NCI-H2171 (cell line): ENCODE measurements around the gene C5orf34.
"Not testable (repeated sequence)": the region's sequence is repeated elsewhere in the genome, so short reads cannot be mapped to it uniquely, and the experiment has no call there.

Source experiments
- DNase-seq: peaks from one replicate; lab custom pipeline; 2025; lab: John Stamatoyannopoulos, UW

The C5orf34 gene

DNA sequence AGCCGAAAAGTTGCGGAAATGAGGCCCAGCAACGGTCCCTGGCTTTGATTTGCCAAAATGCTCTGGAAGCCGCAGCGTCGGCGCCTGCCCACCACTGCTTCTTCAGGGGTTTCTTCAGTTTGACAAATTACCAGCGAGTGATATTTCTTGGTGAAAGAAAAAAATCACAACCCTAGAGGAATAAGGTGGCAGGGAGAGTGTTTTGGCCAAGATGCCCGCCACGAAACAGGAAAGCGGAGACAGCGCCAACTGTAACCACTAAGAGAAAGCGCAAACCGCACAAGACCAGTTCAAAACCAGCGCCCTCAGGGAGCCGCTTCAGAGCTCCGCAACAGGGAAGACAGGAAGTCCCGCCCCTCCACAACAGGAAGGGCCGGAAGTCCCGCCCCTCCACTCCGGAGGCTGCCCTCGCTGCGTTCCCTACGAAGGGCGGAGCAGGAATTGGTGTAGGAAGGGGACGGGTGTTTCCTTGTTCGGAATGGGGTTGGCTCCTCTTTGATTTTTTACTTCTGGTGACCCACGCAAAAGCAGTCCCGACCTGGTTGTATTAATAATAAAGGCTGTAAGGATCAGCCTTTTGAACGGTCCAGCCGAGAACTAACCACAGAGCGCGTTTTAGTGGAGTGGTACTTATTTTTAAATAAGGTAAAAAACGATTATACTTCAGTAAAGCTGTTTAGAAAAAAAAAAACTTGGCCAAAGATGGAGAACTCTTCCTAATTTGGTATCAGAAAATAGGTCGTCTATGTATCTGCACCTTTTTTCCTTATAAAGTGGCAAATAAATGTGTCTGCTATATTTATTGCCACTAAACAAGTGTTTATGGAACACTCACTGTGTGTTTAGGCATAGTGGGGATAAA is at the start of gene C5orf34:
C5orf34 (minus strand) TSS at position 333 of the 862 bp plus-strand sequence. CDS start 5,809 bp downstream, outside the sequence.
- peak; percentile 99 for DNase-seq

DNA sequence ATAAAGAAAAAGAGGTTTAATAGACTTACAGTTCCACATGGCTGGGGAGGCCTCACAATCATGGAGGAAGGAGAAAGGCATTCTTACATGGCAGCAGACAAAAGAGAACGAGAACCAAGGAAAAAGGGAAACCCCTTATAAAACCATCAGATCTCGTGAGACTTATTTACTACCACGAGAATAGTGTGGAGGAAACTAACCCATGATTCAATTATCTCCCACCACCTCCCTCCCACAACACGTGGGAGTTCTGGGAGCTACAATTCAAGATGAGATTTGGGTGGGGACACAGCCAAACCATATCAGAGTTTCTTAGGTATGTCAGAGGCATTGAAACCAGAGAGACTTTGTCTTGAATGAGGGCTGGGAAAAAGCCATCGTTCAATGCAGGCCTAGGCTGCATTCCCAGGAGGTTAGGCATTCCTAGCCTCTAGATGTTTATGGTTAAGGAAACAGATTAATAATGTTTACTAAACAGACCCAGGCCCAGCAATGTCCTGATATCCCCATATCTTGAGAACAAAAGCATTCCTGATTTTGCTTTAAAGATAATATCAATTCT is 49.4 kb upstream of the C5orf34 start:
- no peak for DNase-seq

- no peak for DNase-seq
Observed at GRCh38 chr5:43563321-43563720, 48.4 kb upstream of the C5orf34 start.

DNA sequence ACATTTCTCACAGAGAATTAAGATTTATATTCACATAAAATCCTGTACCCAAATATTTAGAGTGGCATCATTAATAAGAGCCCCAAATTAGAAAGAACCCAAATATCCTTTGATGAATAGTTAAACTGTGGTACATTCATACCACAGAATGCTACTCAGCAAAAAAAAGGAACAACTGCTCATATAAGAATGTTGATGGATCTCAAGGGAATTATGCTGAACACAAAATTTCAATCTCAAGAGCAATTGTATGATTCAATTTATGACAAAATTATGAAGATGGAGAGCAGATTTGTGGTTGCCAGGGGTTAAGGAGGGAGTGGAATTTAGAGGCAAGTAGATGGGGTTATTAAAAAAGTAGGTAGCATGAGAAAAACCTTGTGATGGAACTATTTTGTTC is 46.4 kb upstream of the C5orf34 start:
- DNase-seq, result no peak

GRCh38 chr5:43560128-43560527 is 45.2 kb upstream of the C5orf34 start:
- DNase-seq, result peak; percentile 2

- DNase-seq, result peak; percentile 79
Observed at GRCh38 chr5:43556857-43557542, 42.1 kb upstream of the C5orf34 start, which contains the start of gene PAIP1. TSS of gene PAIP1 (minus strand) at chr5:43557077. CDS start at chr5:43556846, 231 bp downstream.

- peak; percentile 79 for DNase-seq
Observed at GRCh38 chr5:43556607-43556856, 41.6 kb upstream of the C5orf34 start.

DNA sequence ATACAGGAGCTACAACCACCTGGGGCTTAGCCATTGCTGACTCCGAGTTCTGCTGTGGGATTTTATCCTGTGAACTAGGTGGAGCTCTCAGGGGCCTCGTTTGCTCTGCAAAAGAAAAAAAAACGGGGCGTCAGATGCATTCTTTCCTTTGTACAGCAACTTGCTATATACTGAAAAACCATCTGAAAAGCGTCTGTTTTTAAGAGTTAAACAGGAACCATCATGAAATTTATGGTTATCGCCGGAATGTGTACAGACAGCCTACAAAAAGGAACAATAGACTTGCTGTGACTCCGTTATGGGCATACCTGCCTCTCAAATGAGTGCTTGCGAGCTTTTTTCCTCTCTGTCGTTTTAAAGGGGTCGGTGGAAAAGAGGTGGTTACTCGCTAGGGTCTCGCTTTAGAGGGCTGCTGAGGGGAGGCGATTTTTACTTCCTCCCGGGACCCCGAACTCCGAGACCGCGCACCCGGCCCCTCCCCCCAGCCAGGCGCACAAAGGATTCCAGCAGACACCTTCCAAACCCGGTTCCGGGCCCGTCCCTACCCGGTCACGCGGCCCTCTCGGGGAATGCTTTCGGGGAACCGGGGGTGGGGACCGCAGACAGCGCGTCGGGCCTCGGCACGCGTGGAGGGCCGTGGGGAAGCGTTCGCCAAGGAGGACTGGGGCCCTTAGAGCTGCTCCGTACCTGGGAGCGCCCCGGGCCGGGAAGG is 41.1 kb upstream of the C5orf34 start:
- peak; percentile 49 for DNase-seq

DNA sequence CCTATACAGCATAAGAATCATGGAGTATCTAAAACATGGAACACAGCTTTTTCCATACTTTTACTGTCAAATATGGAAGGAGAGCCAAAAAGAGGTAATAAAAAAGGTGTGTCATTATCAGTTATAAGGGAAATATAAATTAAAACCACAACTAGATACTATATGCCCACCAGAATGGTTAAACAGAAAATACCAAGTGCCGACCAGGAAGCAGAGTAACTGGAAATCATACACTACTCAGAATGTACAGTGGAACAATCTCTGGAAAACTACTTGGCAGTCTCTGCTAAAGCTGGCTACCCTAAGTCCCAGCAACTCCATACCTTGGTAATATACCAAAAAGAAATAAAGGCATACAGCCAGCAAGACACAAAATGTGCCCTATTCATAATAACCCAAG is 39.5 kb upstream of the C5orf34 start:
- DNase-seq, result no peak

- no peak for DNase-seq
Observed at GRCh38 chr5:43553381-43553780, 38.4 kb upstream of the C5orf34 start.

- DNase-seq, result no peak
Observed at GRCh38 chr5:43551731-43552130, 36.8 kb upstream of the C5orf34 start.

DNA sequence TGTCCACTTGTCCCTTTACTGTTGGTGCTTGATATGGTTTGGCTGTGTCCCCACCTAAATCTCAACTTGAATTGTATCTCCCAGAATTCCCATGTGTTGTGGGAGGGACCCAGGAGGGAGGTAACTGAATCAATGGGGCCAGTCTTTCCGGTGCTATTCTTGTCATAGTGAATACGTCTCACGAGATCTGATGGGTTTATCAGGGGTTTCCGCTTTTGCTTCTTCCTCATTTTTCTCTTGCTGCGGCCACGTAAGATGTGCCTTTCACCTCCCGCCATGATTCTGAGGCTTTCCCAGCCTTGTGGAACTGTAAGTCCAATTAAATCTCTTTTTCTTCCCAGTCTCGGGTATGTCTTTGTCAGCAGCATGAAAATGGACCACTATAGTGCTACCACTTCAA is 34.3 kb upstream of the C5orf34 start:
- DNase-seq, result not testable (repeated sequence)

GRCh38 chr5:43548358-43548757 is 33.4 kb upstream of the C5orf34 start:
- no peak for DNase-seq

GRCh38 chr5:43547532-43547931 is 32.6 kb upstream of the C5orf34 start:
- no peak for DNase-seq

GRCh38 chr5:43543434-43543833 is 28.5 kb upstream of the C5orf34 start:
- DNase-seq, result no peak

DNA sequence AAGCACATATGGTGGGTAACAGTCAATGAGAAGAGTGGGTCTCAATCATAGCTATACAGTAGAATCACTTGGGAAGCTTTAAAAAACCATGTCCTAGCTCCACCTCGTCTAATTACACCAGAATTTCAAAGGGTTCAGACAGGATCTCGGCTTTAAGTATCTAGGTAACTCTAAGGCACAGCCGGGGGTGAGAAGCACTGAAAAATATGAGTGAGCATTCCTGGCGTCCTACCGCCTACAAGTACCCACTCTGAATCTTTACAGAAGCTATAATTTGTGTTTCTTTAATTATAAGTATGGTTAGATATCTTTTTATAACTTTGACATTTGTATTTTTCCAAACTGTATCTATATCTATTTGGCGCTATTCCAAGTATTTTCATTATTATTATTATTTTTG is 25.8 kb upstream of the C5orf34 start:
- DNase-seq, result no peak

GRCh38 chr5:43536972-43537371 is 22.0 kb upstream of the C5orf34 start:
- no peak for DNase-seq

- DNase-seq, result no peak
Observed at GRCh38 chr5:43533646-43534045, 18.7 kb upstream of the C5orf34 start.

- no peak for DNase-seq
Observed at GRCh38 chr5:43530648-43531047, 15.7 kb upstream of the C5orf34 start.

DNA sequence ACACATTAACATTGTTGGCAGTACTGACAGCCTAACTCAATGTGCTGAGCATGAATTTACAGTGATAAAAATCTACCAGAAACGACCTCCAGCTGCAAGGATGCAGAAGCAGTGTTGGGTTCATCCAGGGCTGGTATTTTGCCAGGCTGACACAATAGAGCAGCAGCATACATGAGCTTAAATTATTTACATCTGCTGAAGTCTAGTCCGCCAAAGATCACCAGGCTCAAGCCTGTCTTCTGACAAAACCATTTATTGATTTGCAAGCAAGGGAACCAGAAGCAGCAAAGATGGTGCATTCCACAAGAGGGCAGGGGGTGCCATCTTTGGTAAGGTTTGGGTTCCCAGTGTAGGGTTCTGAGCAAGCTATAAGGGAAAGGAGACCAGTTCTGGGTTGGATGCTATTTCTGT is 8.7 kb upstream of the C5orf34 start:
- DNase-seq, result no peak

DNA sequence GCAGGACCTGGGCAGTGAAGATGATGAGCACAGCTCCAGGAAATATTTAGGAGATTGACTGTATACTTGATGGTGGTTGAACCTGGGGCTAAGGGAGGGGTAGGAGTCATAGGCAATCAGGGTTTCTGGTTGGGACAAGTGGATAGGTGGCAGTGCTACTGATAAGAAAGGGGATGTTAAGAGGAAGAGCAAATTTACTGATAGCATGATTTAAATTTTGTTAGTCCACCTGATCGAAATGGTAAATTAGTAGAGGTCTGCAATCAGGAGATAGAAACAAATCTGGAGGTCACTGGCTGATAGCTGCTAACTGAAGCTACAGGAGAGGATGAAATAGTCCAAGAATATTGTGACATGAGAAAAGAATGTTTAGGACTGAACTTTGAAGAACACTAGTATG is 5.7 kb upstream of the C5orf34 start:
- DNase-seq, result no peak

GRCh38 chr5:43515678-43516048 is 715 bp upstream of the C5orf34 start:
- DNase-seq, result no peak

GRCh38 chr5:43514471-43514815 is 505 bp downstream of the C5orf34 start:
- no peak for DNase-seq
